Measurements from ENCODE around the gene CNNM3. TPM values are rescaled to one million over a fixed set of nuclear protein-coding genes. Genes with fewer than 3 reads are reported as not detected.

Gene CNNM3
- total and polyA plus RNA-seq, 4 donors, result 10.0 to 19.8 (median 16.1) TPM

- DNase-seq (ENCODE audit: low spot score), result no peak
- Histone ChIP-seq H3K36me3 (ENCODE audit: control insufficient read depth in 4 of 4, insufficient read depth in 3 of 4, low read depth in 1 of 4, low read length in 3 of 4) (no peaks in the 10 kb centered on the region), H3K9ac (ENCODE audit: low read depth in 1 of 2, low read length in 2 of 2) (no peak overlapping the region), H3K27ac (ENCODE audit: low read depth in 1 of 2, low read length in 2 of 2) (no peak overlapping the region), H3K4me3 (ENCODE audit: low read depth in 1 of 3, low read length in 3 of 3) (no peak overlapping the region), H3K9me3 (ENCODE audit: control insufficient read depth in 4 of 4, low read length in 3 of 4) (no peaks in the 10 kb centered on the region), H3K4me1 (ENCODE audit: control insufficient read depth in 4 of 4, insufficient read depth in 4 of 4, low read length in 3 of 4) (peaks cover 0 to 12% (median 6%) of the 10 kb centered on the region in 4 donors), H3K27me3 (ENCODE audit: control insufficient read depth in 4 of 4, insufficient read depth in 4 of 4, low read length in 3 of 4) (no peaks in the 10 kb centered on the region)
- TF ChIP-seq ATF3 (IDR thresholded peaks at IDR 0.05), result no peak
- TF ChIP-seq CTCF (IDR thresholded peaks at IDR 0.05; ENCODE audit: low read depth, low read length, missing input control), result no peak
- no peak for TF ChIP-seq EGR1 (IDR thresholded peaks at IDR 0.05; ENCODE audit: low read depth in 2 of 2)
- no peak for TF ChIP-seq RXRA (IDR thresholded peaks at IDR 0.05)
- TF ChIP-seq JUND (IDR thresholded peaks at IDR 0.05), result no peak
- TF ChIP-seq SP1 (IDR thresholded peaks at IDR 0.05), result no peak
- TF ChIP-seq HNF4G (IDR thresholded peaks at IDR 0.05), result no peak
- TF ChIP-seq REST (IDR thresholded peaks at IDR 0.05), result no peak
- TF ChIP-seq MAX (IDR thresholded peaks at IDR 0.05), result no peak
- TF ChIP-seq NR2F2 (IDR thresholded peaks at IDR 0.05), result no peak
- no peak for TF ChIP-seq TAF1 (conservative IDR thresholded peaks at IDR 0.05)
- TF ChIP-seq YY1 (IDR thresholded peaks at IDR 0.05), result no peak
- no peak for TF ChIP-seq GABPA (IDR thresholded peaks at IDR 0.05 in 1 of 2, conservative IDR thresholded peaks at IDR 0.05 in 1 of 2)
- TF ChIP-seq ZBTB33 (IDR thresholded peaks at IDR 0.05), result no peak
- TF ChIP-seq FOXA1 (IDR thresholded peaks at IDR 0.05), result no peak
- 72% methylated on average over 14 of the region's 14 CpGs for whole genome bisulfite sequencing
Observed at GRCh38 chr2:96872591-96873349, 56.7 kb downstream of the CNNM3 start.

All from liver (tissue), 9 donors.